ENCODE results near the gene WASF3.

WASF3 gene

GRCh38 chr13:26534036-26534726, 23.3 kb upstream of the WASF3 start:
- in situ Hi-C loops (cut with MboI; ENCODE audit: low sequenced_read_pairs), result no loop called here
- Histone ChIP-seq H3K27me3 (ENCODE audit: low read depth) (no peaks in the 10 kb centered on the region), H3K9me3 (no peaks in the 10 kb centered on the region), H3K4me3 (no peak overlapping the region), H3K4me1 (no peaks in the 10 kb centered on the region), H3K36me3 (replicated peaks) (no peaks in the 10 kb centered on the region)
- DNase-seq (ENCODE audit: low spot score in 2 of 2), result no peak

- no peaks in the 10 kb centered on the region for H3K9me3 ChIP-seq
- DNase-seq (ENCODE audit: low spot score in 2 of 2), result no peak
- H3K27me3 ChIP-seq (ENCODE audit: low read depth), result no peaks in the 10 kb centered on the region; the same call in 1 of the 2 replicates
- H3K4me1 ChIP-seq, result no peaks in the 10 kb centered on the region
- in situ Hi-C loops (cut with MboI; ENCODE audit: low sequenced_read_pairs), result no loop called here
- no peaks in the 10 kb centered on the region for H3K36me3 ChIP-seq (replicated peaks)
- no peak overlapping the region for H3K4me3 ChIP-seq
Measured at GRCh38 chr13:26538363-26539317, 18.8 kb upstream of the WASF3 start.

GRCh38 chr13:26539738-26540292, 17.7 kb upstream of the WASF3 start:
- H3K4me3 ChIP-seq, result no peak overlapping the region
- H3K4me1 ChIP-seq, result no peaks in the 10 kb centered on the region
- DNase-seq (ENCODE audit: low spot score in 2 of 2), result no peak
- H3K27me3 ChIP-seq (ENCODE audit: low read depth), result peaks cover 2% of the 10 kb centered on the region; the same call in 1 of the 2 replicates
- in situ Hi-C loops (cut with MboI; ENCODE audit: low sequenced_read_pairs), result no loop called here
- no peaks in the 10 kb centered on the region for H3K9me3 ChIP-seq
- H3K36me3 ChIP-seq (replicated peaks), result no peaks in the 10 kb centered on the region

DNA sequence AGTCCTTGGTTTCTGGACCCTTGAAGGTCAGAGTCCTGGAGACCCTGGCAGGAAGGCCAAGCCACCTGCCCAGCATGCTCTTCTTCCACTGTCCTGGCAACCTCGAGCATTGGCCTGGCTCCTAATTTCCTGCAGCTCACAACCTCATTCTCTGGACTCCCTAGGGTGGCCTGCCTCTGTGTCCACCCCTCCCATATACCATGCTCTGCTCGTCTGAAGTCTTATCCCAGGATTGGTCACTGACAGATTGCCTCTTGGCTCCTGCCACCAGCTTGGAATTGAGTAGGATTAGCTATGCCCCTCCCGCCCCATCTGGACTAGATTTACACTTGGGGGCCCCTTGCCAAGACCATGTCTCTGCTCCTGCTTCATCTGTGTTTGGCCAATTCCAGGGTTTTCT, 17.1 kb upstream of the WASF3 start:
- no peak overlapping the region for H3K4me3 ChIP-seq
- no peaks in the 10 kb centered on the region for H3K4me1 ChIP-seq
- peaks cover 4% of the 10 kb centered on the region; the same call in 1 of the 2 replicates for H3K27me3 ChIP-seq (ENCODE audit: low read depth)
- no peaks in the 10 kb centered on the region for H3K36me3 ChIP-seq (replicated peaks)
- no peaks in the 10 kb centered on the region for H3K9me3 ChIP-seq
- in situ Hi-C loops (cut with MboI; ENCODE audit: low sequenced_read_pairs), result no loop called here
- DNase-seq (ENCODE audit: low spot score in 2 of 2), result no peak

- in situ Hi-C loops (cut with MboI; ENCODE audit: low sequenced_read_pairs), result no loop called here
- no peak overlapping the region for H3K4me3 ChIP-seq
- H3K9me3 ChIP-seq, result no peaks in the 10 kb centered on the region
- no peak for DNase-seq (ENCODE audit: low spot score in 2 of 2)
- no peaks in the 10 kb centered on the region for H3K36me3 ChIP-seq (replicated peaks)
- H3K27me3 ChIP-seq (ENCODE audit: low read depth), result peaks cover 4% of the 10 kb centered on the region; the same call in 1 of the 2 replicates
- no peaks in the 10 kb centered on the region for H3K4me1 ChIP-seq
Measured at GRCh38 chr13:26541041-26541440, 16.4 kb upstream of the WASF3 start.

DNA sequence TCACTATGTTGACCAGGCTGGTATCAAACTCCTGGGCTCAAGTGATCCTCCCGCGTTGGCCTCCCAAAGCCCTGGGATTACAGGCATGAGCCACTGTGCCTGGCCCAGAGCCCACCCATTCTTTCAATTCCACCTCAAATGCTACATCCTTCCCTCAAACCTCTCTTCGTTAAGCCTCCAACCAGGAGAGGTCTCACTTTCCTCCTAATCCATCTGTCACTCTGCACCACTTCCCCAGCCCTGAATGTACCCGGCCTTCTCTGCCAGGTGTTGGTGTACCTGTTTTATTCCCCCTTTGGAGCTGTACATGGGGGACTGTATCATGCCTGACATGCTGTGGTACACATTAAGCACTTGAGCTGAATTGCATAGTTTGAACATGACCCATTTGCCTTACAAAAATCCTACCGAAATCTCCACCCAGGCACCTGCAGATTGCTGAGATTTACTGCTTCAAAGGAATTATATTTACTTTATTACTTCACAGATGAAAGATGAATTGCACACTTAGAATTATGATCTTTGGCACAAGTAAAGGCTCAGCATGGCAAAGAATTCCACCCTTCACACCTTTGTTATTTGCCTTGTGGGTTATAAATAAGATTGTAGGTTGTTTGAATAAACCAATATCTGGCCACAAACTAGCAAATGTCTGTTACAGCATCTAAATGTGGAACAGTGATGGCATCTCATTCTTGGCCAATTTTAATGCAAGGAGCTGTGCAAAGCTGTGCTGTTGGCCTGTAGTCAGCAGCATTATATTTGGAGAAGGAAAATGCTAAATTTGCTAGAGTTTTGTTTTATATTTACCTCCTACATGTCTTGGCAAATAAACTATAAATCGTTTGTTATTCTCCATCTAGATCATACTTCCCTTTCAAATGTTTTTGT, 15.6 kb upstream of the WASF3 start:
- Histone ChIP-seq H3K9me3 (no peaks in the 10 kb centered on the region), H3K36me3 (replicated peaks) (no peaks in the 10 kb centered on the region), H3K4me1 (no peaks in the 10 kb centered on the region), H3K4me3 (no peak overlapping the region), H3K27me3 (ENCODE audit: low read depth) (peaks cover 4% of the 10 kb centered on the region; the same call in 1 of the 2 replicates)
- no peak for DNase-seq (ENCODE audit: low spot score in 2 of 2)
- in situ Hi-C loops (cut with MboI; ENCODE audit: low sequenced_read_pairs), result no loop called here

GRCh38 chr13:26544707-26545106, 12.8 kb upstream of the WASF3 start:
- Histone ChIP-seq H3K27me3 (ENCODE audit: low read depth) (peaks cover 24% of the 10 kb centered on the region), H3K4me3 (no peak overlapping the region), H3K36me3 (replicated peaks) (no peaks in the 10 kb centered on the region), H3K9me3 (no peaks in the 10 kb centered on the region), H3K4me1 (no peaks in the 10 kb centered on the region)
- no peak for DNase-seq (ENCODE audit: low spot score in 2 of 2)
- in situ Hi-C loops (cut with MboI; ENCODE audit: low sequenced_read_pairs), result no loop called here

GRCh38 chr13:26548205-26548765, 9.2 kb upstream of the WASF3 start:
- DNase-seq (ENCODE audit: low spot score in 2 of 2), result no peak
- H3K27me3 ChIP-seq (ENCODE audit: low read depth), result peaks cover 46% of the 10 kb centered on the region
- no peaks in the 10 kb centered on the region for H3K9me3 ChIP-seq
- no peaks in the 10 kb centered on the region for H3K4me1 ChIP-seq
- H3K36me3 ChIP-seq (replicated peaks), result no peaks in the 10 kb centered on the region
- in situ Hi-C loops (cut with MboI; ENCODE audit: low sequenced_read_pairs), result no loop called here
- H3K4me3 ChIP-seq, result no peak overlapping the region

DNA sequence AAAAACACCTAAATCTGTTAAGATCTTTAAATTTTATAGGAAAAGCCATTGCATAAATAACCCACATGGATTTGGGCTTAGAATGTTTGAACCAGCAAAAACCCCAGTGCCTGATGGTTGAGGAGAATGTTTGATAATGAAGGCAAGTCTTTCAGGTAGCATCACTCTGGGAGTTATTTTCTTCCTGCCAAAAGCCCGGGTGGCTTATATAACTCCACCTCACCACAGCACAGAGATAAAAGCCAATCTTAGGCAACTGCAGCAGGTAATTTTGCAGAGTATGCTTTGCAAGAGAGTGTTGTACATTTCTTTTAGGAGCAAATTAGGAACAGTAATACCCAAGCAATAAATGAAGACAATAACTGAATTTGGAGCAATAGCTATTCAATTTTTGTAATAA, 7.8 kb upstream of the WASF3 start:
- Histone ChIP-seq H3K27me3 (ENCODE audit: low read depth) (peaks cover 44% of the 10 kb centered on the region), H3K9me3 (no peaks in the 10 kb centered on the region), H3K4me1 (no peaks in the 10 kb centered on the region), H3K36me3 (replicated peaks) (no peaks in the 10 kb centered on the region), H3K4me3 (no peak overlapping the region)
- in situ Hi-C loops (cut with MboI; ENCODE audit: low sequenced_read_pairs), result no loop called here
- DNase-seq (ENCODE audit: low spot score in 2 of 2), result no peak

DNA sequence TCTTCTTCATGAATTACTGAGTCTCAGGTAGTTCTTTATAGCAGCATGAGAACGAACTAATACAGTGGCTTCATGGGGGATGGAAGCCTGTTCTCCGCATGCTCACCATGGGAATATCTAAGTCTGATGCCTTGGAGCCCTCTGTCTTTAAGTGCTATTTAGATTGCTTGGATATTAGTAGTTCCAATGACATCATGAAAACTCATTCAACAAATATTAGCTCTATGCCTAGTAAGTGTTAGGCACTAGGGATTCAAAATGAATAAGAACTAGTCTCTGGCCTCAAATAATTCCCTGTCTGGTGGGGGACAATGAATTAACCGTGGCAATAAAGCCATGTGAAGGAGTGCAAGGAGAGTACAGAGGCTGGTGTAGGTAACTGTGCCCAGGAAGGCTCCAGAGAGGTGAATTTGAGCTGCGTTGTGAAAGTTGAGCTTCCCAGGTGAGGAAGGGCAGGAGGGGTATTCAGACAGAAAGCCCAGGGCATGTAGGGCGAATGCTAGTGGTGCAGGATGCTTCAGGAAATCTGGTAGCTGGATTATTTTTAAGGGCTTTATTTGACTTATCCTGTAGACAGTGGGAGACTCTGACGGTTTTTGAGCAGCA, 6.1 kb upstream of the WASF3 start:
- H3K36me3 ChIP-seq (replicated peaks), result no peaks in the 10 kb centered on the region
- H3K27me3 ChIP-seq (ENCODE audit: low read depth), result peaks cover 44% of the 10 kb centered on the region
- H3K9me3 ChIP-seq, result no peaks in the 10 kb centered on the region
- no peak for DNase-seq (ENCODE audit: low spot score in 2 of 2)
- H3K4me1 ChIP-seq, result no peaks in the 10 kb centered on the region
- in situ Hi-C loops (cut with MboI; ENCODE audit: low sequenced_read_pairs), result no loop called here
- no peak overlapping the region for H3K4me3 ChIP-seq

- Histone ChIP-seq H3K4me3 (no peak overlapping the region), H3K27me3 (ENCODE audit: low read depth) (peaks cover 17% of the 10 kb centered on the region), H3K4me1 (peaks cover 8% of the 10 kb centered on the region), H3K9me3 (no peaks in the 10 kb centered on the region), H3K36me3 (replicated peaks) (no peaks in the 10 kb centered on the region)
- no peak for DNase-seq (ENCODE audit: low spot score in 2 of 2)
- in situ Hi-C loops (cut with MboI; ENCODE audit: low sequenced_read_pairs), result no loop called here
Measured at GRCh38 chr13:26555413-26555812, 2.1 kb upstream of the WASF3 start.

GRCh38 chr13:26557051-26557392, 461 bp upstream of the WASF3 start:
- Histone ChIP-seq H3K9me3 (no peaks in the 10 kb centered on the region), H3K36me3 (replicated peaks) (no peaks in the 10 kb centered on the region), H3K4me1 (peaks cover 8% of the 10 kb centered on the region), H3K27me3 (ENCODE audit: low read depth) (peaks cover 12% of the 10 kb centered on the region), H3K4me3 (peak overlapping the region; percentile 20)
- in situ Hi-C loops (cut with MboI; ENCODE audit: low sequenced_read_pairs), result no loop called here
- no peak for DNase-seq (ENCODE audit: low spot score in 2 of 2)
